ENCODE results near the gene PAPPA2.

DNA sequence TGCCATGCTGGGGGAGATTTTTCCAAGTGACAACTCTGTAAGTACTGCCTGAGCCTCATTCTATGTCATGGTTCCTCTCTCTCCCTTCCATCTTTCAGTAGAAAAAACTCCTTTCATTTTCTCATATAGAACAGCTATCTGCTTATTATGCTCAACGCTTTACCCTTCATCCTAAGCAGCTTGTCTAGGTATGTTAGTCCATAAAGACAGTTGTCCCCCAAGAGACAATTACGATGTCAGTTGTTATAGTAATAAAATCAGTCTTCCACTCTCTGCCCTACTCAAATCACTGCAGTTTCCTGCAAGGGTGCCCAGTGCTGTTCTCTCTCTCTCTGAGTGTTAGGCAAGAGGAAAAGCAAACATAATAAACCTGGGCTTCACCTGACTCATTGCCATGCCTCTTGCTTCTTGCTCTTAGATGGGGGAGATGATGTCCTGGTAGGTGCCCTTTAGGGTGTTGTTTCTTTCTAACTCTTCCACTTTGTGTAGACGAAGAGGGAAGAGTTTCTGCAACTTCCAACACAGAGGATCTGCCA is 59.4 kb downstream of the PAPPA2 start:
- TF ChIP-seq CTCF (IDR thresholded peaks at IDR 0.05) (no peak), POLR2A (IDR thresholded peaks at IDR 0.05) (no peak)
